ENCODE data around the gene GNPTG.
A peak's percentile ranks its signal among the peaks of the same experiment; 100 is the strongest.

The GNPTG gene

DNA sequence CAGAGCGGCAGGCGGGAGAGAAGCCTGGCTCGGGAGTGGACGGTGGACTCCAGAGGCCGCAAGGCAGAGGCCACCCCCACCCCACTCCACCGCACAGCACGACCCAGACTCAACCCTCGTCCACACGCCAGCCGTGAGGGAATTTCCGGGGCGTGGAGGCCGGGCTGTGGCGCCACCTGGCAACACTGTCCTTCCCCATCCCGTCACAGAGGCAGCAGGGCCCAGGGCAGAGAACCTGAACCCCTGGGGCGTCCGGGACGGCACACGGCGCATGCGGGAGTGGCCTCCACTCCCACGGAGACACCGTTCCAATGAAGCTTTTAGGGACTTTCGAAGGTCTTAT lies 23.5 kb downstream of the GNPTG start:
- ATAC-seq (ENCODE audit: low read depth) (no peak), DNase-seq (ENCODE audit: low spot score) (no peak)
- Histone ChIP-seq H3K4me3 (ENCODE audit: severe bottlenecking) (no peak overlapping the region), H3K27me3 (ENCODE audit: insufficient read depth, poor library complexity, severe bottlenecking) (no peaks in the 10 kb centered on the region), H3K36me3 (ENCODE audit: low read depth) (no peaks in the 10 kb centered on the region), H3K9me3 (ENCODE audit: severe bottlenecking) (no peaks in the 10 kb centered on the region), H3K27ac (ENCODE audit: poor library complexity, severe bottlenecking) (no peak overlapping the region), H3K4me1 (ENCODE audit: insufficient read depth, poor library complexity, severe bottlenecking) (no peaks in the 10 kb centered on the region)
- TF ChIP-seq, protein P1, sequence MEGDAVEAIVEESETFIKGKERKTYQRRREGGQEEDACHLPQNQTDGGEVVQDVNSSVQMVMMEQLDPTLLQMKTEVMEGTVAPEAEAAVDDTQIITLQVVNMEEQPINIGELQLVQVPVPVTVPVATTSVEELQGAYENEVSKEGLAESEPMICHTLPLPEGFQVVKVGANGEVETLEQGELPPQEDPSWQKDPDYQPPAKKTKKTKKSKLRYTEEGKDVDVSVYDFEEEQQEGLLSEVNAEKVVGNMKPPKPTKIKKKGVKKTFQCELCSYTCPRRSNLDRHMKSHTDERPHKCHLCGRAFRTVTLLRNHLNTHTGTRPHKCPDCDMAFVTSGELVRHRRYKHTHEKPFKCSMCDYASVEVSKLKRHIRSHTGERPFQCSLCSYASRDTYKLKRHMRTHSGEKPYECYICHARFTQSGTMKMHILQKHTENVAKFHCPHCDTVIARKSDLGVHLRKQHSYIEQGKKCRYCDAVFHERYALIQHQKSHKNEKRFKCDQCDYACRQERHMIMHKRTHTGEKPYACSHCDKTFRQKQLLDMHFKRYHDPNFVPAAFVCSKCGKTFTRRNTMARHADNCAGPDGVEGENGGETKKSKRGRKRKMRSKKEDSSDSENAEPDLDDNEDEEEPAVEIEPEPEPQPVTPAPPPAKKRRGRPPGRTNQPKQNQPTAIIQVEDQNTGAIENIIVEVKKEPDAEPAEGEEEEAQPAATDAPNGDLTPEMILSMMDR (IDR thresholded peaks at IDR 0.05; ENCODE audit: poor library complexity, severe bottlenecking): no peak

DNA sequence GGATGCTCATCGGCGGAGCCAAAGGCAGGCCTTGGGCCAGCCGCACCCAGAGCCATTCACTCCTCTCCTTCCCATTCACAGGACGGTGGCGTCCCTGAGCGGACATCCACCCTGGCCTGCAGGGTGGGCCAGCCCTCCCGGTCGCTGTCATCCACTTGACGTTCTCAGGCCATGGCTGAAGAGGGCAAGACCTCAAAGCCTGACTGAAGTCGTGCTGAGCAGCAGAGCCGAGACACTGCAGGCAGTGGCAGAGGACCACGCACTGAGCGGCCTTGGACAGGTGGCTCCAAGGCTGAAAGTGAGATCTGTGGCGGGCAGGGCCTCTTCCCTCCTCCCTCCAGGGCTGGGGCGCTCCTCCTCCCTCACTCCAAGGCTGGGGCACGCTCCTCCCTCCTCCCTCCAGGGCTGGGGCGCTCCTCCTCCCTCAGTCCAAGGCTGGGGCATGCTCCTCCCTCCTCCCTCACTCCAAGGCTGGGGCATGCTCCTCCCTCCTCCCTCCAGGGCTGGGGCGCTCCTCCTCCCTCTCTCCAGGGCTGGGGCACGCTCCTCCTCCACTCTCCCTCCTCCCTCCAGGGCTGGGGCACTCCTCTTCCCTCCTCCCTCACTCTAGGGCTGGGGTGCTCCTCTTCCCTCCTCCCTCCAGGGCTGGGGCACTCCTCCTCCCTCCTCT lies 24.1 kb downstream of the GNPTG start:
- no peaks in the 10 kb centered on the region for H3K4me1 ChIP-seq (ENCODE audit: insufficient read depth, poor library complexity, severe bottlenecking)
- no peak overlapping the region for H3K4me3 ChIP-seq (ENCODE audit: severe bottlenecking)
- H3K36me3 ChIP-seq (ENCODE audit: low read depth): no peaks in the 10 kb centered on the region
- TF ChIP-seq, protein P1 (IDR thresholded peaks at IDR 0.05; ENCODE audit: poor library complexity, severe bottlenecking): no peak
- DNase-seq (ENCODE audit: low spot score): no peak
- H3K27ac ChIP-seq (ENCODE audit: poor library complexity, severe bottlenecking): no peak overlapping the region
- no peaks in the 10 kb centered on the region for H3K9me3 ChIP-seq (ENCODE audit: severe bottlenecking)
- no peaks in the 10 kb centered on the region for H3K27me3 ChIP-seq (ENCODE audit: insufficient read depth, poor library complexity, severe bottlenecking)
- ATAC-seq (ENCODE audit: low read depth): no peak

DNA sequence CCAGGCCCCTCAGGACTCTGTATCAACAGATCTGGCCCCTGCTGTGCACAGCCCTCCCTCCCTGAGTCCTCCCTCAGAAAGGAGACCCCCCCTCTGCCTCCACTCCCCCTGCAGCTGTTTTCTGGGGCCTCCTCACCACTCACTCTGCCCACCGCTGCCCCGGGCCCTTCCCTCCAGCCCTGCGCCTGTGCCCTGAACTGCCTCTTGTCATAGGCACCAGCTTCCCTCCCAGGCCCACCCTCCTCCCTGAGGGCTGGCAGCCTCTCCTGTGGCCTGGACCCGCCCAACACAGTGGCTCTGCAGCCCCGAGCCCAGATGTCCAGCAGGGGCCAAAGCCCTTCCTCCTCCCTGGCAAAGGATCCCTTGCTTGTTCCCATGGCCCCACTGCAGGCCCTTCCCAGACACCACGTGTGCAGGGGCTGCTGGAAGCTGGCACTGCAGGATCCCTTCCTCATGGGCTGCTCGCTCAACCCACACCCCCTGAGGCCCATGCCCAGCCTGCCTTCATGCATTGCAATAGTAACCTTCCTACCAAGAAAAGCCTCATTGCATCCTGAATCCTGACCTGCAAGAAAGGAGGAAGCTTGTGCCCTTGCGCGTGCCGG lies 25.8 kb downstream of the GNPTG start:
- Histone ChIP-seq H3K27me3 (ENCODE audit: insufficient read depth, poor library complexity, severe bottlenecking) (no peaks in the 10 kb centered on the region), H3K27ac (ENCODE audit: poor library complexity, severe bottlenecking) (no peak overlapping the region), H3K4me1 (ENCODE audit: insufficient read depth, poor library complexity, severe bottlenecking) (no peaks in the 10 kb centered on the region), H3K9me3 (ENCODE audit: severe bottlenecking) (no peaks in the 10 kb centered on the region), H3K4me3 (ENCODE audit: severe bottlenecking) (no peak overlapping the region), H3K36me3 (ENCODE audit: low read depth) (no peaks in the 10 kb centered on the region)
- no peak for DNase-seq (ENCODE audit: low spot score)
- TF ChIP-seq, protein P1 (IDR thresholded peaks at IDR 0.05; ENCODE audit: poor library complexity, severe bottlenecking): no peak
- no peak for ATAC-seq (ENCODE audit: low read depth)

DNA sequence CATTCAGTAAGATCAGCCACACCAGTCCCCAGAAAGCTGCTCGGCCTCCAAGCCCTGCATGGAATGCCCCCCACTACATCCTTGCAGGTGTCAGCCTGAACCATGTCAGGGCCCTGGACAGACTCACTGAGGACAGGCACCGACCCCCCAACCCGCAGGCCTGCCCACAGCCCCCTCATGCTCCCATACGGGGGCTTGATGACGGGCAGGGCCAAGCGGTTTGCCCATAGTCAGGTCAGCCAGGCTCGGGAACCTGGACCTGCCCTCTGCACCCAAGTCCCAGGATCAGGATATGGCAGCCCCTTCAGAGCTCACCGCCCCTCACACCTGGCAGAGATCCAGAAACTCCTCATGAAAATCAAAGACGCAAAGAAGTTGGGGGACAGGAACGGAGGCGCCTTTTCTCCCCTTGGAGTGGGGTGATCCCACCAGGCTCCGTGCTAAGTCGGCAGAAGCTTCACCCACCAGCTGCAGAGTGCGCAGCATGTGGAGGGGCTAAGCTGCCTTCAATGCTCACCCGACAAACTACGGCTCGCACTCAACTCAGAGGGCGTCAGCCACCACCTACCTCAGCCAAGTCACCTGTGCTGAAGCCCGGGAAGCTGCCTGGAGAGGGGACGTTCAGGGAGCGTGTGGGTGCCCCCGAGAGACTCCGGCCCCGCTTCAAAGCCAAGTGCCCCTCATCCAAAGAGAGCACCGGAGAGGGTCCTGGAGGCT lies 26.5 kb downstream of the GNPTG start:
- peak overlapping the region; percentile 41 for H3K4me3 ChIP-seq (ENCODE audit: severe bottlenecking)
- ATAC-seq (ENCODE audit: low read depth): no peak
- no peaks in the 10 kb centered on the region for H3K4me1 ChIP-seq (ENCODE audit: insufficient read depth, poor library complexity, severe bottlenecking)
- no peaks in the 10 kb centered on the region for H3K36me3 ChIP-seq (ENCODE audit: low read depth)
- no peaks in the 10 kb centered on the region for H3K27me3 ChIP-seq (ENCODE audit: insufficient read depth, poor library complexity, severe bottlenecking)
- no peaks in the 10 kb centered on the region for H3K9me3 ChIP-seq (ENCODE audit: severe bottlenecking)
- TF ChIP-seq, protein P1 (IDR thresholded peaks at IDR 0.05; ENCODE audit: poor library complexity, severe bottlenecking): no peak
- peak overlapping the region; percentile 59 for H3K27ac ChIP-seq (ENCODE audit: poor library complexity, severe bottlenecking)
- DNase-seq (ENCODE audit: low spot score): no peak

All from RWPE2 (cell line).